WTC11 (cell line): ENCODE results near the gene FRMD4A. TPM values are rescaled to one million over a fixed set of nuclear protein-coding genes. Genes with fewer than 3 reads are reported as not detected.

ENCODE experiments used
- ATAC-seq: fragments of 200-7000 bp; cut with Tn5 transposase; 2 replicates; pipeline ENCODE4 v1.10.0; 2021; ENCODE audit warnings: mild to moderate bottlenecking, moderate library complexity
- CTCF ChIA-PET: fragments of 300-600 bp; sonication (Branson Sonifier 250); formaldehyde crosslinking; loops from one replicate; lab custom pipeline; 2021; ENCODE audit warnings: antibody characterized with exemption; lab: Charles Lee
- POLR2A ChIA-PET: fragments of 350-600 bp; sonication (Branson Sonifier 250); formaldehyde crosslinking; loops from one replicate; lab custom pipeline; 2021; ENCODE audit warnings: antibody characterized with exemption; lab: Charles Lee
- DNase-seq: peaks from one replicate; pipeline ENCODE4 v3.0.0; 2021; ENCODE audit warnings: low spot score
- H3K27ac Mint-ChIP-seq: 2 replicates; pipeline ENCODE4 v1.8.0; 2021; ENCODE audit warnings: mixed read lengths
- H3K27me3 Mint-ChIP-seq: 2 replicates; pipeline ENCODE4 v1.8.0; 2021; ENCODE audit warnings: low read depth, mild to moderate bottlenecking, moderate library complexity, mixed read lengths
- H3K36me3 Mint-ChIP-seq: 2 replicates; pipeline ENCODE4 v1.8.0; 2021; ENCODE audit warnings: mixed read lengths
- H3K4me1 Mint-ChIP-seq: 2 replicates; pipeline ENCODE4 v1.8.0; 2022; ENCODE audit warnings: mixed read lengths
- H3K4me3 Mint-ChIP-seq: 2 replicates; pipeline ENCODE4 v1.8.0; 2021; ENCODE audit warnings: mild to moderate bottlenecking, moderate library complexity, mixed read lengths
- H3K9me3 Mint-ChIP-seq: 2 replicates; pipeline ENCODE4 v1.8.0; 2021; ENCODE audit warnings: mixed read lengths
- AR ChIP-seq: fragments of 250-450 bp; sonication (Bioruptor Pico); IDR thresholded peaks from 2 replicates; pipeline ENCODE4 v1.9.0; 2021; ENCODE audit warnings: mild to moderate bottlenecking
- CTCF ChIP-seq: fragments of 200-600 bp; IDR thresholded peaks from 2 replicates; pipeline ENCODE4 v1.8.0; 2022; ENCODE audit warnings: antibody characterized with exemption
- E2F4 ChIP-seq: sonication (generic); formaldehyde crosslinking; IDR thresholded peaks from 2 replicates; pipeline ENCODE4 v1.8.1; 2022; ENCODE audit warnings: low read depth, mild to moderate bottlenecking, moderate library complexity, missing genetic modification reagents, borderline replicate concordance
- ERG ChIP-seq: fragments of 250-450 bp; sonication (Bioruptor Pico); IDR thresholded peaks from 2 replicates; pipeline ENCODE4 v1.8.0; 2021; ENCODE audit warnings: mild to moderate bottlenecking
- FOXK1 ChIP-seq: sonication (generic); formaldehyde crosslinking; IDR thresholded peaks from 2 replicates; pipeline ENCODE4 v1.8.0; 2022; ENCODE audit warnings: mild to moderate bottlenecking, moderate library complexity, missing genetic modification reagents
- IRF2 ChIP-seq: sonication (generic); formaldehyde crosslinking; IDR thresholded peaks from 2 replicates; pipeline ENCODE4 v1.8.0; 2022; ENCODE audit warnings: low read depth, missing genetic modification reagents, borderline replicate concordance
- NFE2L1 ChIP-seq: sonication (generic); formaldehyde crosslinking; IDR thresholded peaks from 2 replicates; pipeline ENCODE4 v1.8.1; 2023; ENCODE audit warnings: missing genetic modification reagents
- OVOL2 ChIP-seq: fragments of 250-450 bp; sonication (Bioruptor Pico); IDR thresholded peaks from 2 replicates; pipeline ENCODE4 v1.9.0; 2021; ENCODE audit warnings: mild to moderate bottlenecking, borderline replicate concordance
- STAT6 ChIP-seq: sonication (generic); formaldehyde crosslinking; conservative IDR thresholded peaks from 2 replicates; pipeline ENCODE4 v1.8.1; 2023; ENCODE audit warnings: mild to moderate bottlenecking, low read depth, missing genetic modification reagents, moderate library complexity
- ZBTB43 ChIP-seq: sonication (generic); formaldehyde crosslinking; IDR thresholded peaks from 2 replicates; pipeline ENCODE4 v1.8.1; 2023; ENCODE audit warnings: mild to moderate bottlenecking, missing genetic modification reagents
- ZNF121 ChIP-seq: sonication (generic); formaldehyde crosslinking; IDR thresholded peaks from 2 replicates; pipeline ENCODE4 v1.8.0; 2023; ENCODE audit warnings: missing genetic modification reagents
- ZNF138 ChIP-seq: sonication (generic); formaldehyde crosslinking; conservative IDR thresholded peaks from 2 replicates; pipeline ENCODE4 v1.8.1; 2022; ENCODE audit warnings: mild to moderate bottlenecking, moderate library complexity, missing genetic modification reagents
- ZNF219 ChIP-seq: sonication (generic); formaldehyde crosslinking; IDR thresholded peaks from 2 replicates; pipeline ENCODE4 v1.8.0; 2023; ENCODE audit warnings: missing genetic modification reagents, mild to moderate bottlenecking, borderline replicate concordance
- ZNF281 ChIP-seq: sonication (generic); formaldehyde crosslinking; IDR thresholded peaks from 2 replicates; pipeline ENCODE4 v1.8.0; 2023; ENCODE audit warnings: mild to moderate bottlenecking, missing genetic modification reagents
- ZNF317 ChIP-seq: sonication (generic); formaldehyde crosslinking; IDR thresholded peaks from 2 replicates; pipeline ENCODE4 v1.8.1; 2023; ENCODE audit warnings: low read depth, mild to moderate bottlenecking, moderate library complexity, missing genetic modification reagents, borderline replicate concordance
- total RNA-seq: library from RNA; stranded (reverse); gene quantifications from 3 replicates; pipeline ENCODE4 v1.2.3, GENCODE V29; 2021

Gene FRMD4A
- total RNA-seq, 1 experiment from 2014 or later, result 35.5 TPM

- POLR2A ChIA-PET, result no interaction called here
- no peak overlapping the region for H3K27ac Mint-ChIP-seq
- H3K4me1 Mint-ChIP-seq, result peaks cover 25% of the 10 kb centered on the region
- CTCF ChIA-PET, result interaction anchor here (0.6 to 1.6 kb wide), 4 partner anchors 11 to 580 kb away, joined by 3 to 4 read pairs (median 4); no protein-coding TSS in a partner anchor
- H3K27me3 Mint-ChIP-seq, result no peaks in the 10 kb centered on the region
- H3K4me3 Mint-ChIP-seq, result no peak overlapping the region
- ATAC-seq, result peak; percentile 69
- peaks cover 19% of the 10 kb centered on the region for H3K9me3 Mint-ChIP-seq
- no peak for DNase-seq
- H3K36me3 Mint-ChIP-seq, result 0 out of 2 replicates have a peak, but pooled peaks cover 4% of the 10 kb centered on the region
- TF ChIP-seq IRF2 (CRISPR knock-in tag) (no peak), AR (CRISPR knock-in tag) (no peak), ZNF281 (no peak), NFE2L1 (no peak), STAT6 (CRISPR knock-in tag) (no peak)
Observed at GRCh38 chr10:13956826-13957225, 373.9 kb downstream of the FRMD4A start.

- CTCF ChIA-PET, result no interaction called here
- Mint-ChIP-seq H3K36me3 (0 out of 2 replicates have a peak, but pooled peaks cover 4% of the 10 kb centered on the region), H3K27ac (no peak overlapping the region)
Observed at GRCh38 chr10:13955409-13956068, 375.2 kb downstream of the FRMD4A start.

More at GRCh38 chr10:13955409-13956068, 375.2 kb downstream of the FRMD4A start:
- Mint-ChIP-seq H3K9me3 (peaks cover 27% of the 10 kb centered on the region), H3K4me3 (no peak overlapping the region), H3K27me3 (no peaks in the 10 kb centered on the region), H3K4me1 (peaks cover 24% of the 10 kb centered on the region)
- ATAC-seq (no peak), DNase-seq (no peak)
- no peak for TF ChIP-seq ERG (CRISPR knock-in tag)
- TF ChIP-seq ZNF219 (CRISPR knock-in tag), result no peak
- no peak for TF ChIP-seq OVOL2
- TF ChIP-seq ZNF121 (CRISPR knock-in tag), result no peak
- TF ChIP-seq FOXK1 (CRISPR knock-in tag), result no peak
- TF ChIP-seq ZNF281, result no peak
- TF ChIP-seq CTCF, result no peak
- no peak for TF ChIP-seq ZNF138 (CRISPR knock-in tag)
- no peak for TF ChIP-seq E2F4 (CRISPR knock-in tag)
- no peak for TF ChIP-seq ZBTB43 (CRISPR knock-in tag)
- no peak for TF ChIP-seq ZNF317 (CRISPR knock-in tag)
- POLR2A ChIA-PET, result no interaction called here
